ENCODE data around the gene ZNF106.

Gene ZNF106

GRCh38 chr15:42404461-42405235 lies 86.3 kb downstream of the ZNF106 start:
- DNase-seq, result no peak

GRCh38 chr15:42403389-42403788 lies 87.6 kb downstream of the ZNF106 start:
- DNase-seq, result no peak

GRCh38 chr15:42402455-42403205 lies 88.3 kb downstream of the ZNF106 start:
- no peak for DNase-seq

GRCh38 chr15:42401544-42402454 lies 89.1 kb downstream of the ZNF106 start:
- DNase-seq, result no peak

- DNase-seq, result no peak
These were observed 95.1 kb downstream of the ZNF106 start for GRCh38 chr15:42395838-42396237.

GRCh38 chr15:42394106-42394505 lies 96.8 kb downstream of the ZNF106 start:
- DNase-seq, result no peak

- no peak for DNase-seq
These were observed 98.5 kb downstream of the ZNF106 start for GRCh38 chr15:42392309-42393024.

GRCh38 chr15:42387603-42388002 lies 103.3 kb downstream of the ZNF106 start:
- DNase-seq, result no peak

GRCh38 chr15:42385980-42386700 lies 104.8 kb downstream of the ZNF106 start:
- DNase-seq, result no peak

- DNase-seq, result peak; percentile 33
These were observed 105.5 kb downstream of the ZNF106 start for GRCh38 chr15:42385206-42385979.

GRCh38 chr15:42384597-42384996 lies 106.3 kb downstream of the ZNF106 start:
- DNase-seq, result no peak

- DNase-seq, result no peak
These were observed 112.9 kb downstream of the ZNF106 start for GRCh38 chr15:42378011-42378410.

- no peak for DNase-seq
These were observed 115.0 kb downstream of the ZNF106 start for GRCh38 chr15:42375941-42376340.

GRCh38 chr15:42375252-42375651 lies 115.7 kb downstream of the ZNF106 start:
- no peak for DNase-seq

GRCh38 chr15:42374810-42375209 lies 116.1 kb downstream of the ZNF106 start:
- DNase-seq, result no peak

- DNase-seq, result no peak
These were observed 117.0 kb downstream of the ZNF106 start for GRCh38 chr15:42373936-42374335.

- DNase-seq, result no peak
These were observed 117.7 kb downstream of the ZNF106 start for GRCh38 chr15:42373274-42373673.

GRCh38 chr15:42371096-42371495 lies 119.8 kb downstream of the ZNF106 start:
- peak; percentile 17 for DNase-seq

GRCh38 chr15:42368096-42368495 lies 122.8 kb downstream of the ZNF106 start:
- no peak for DNase-seq

GRCh38 chr15:42367041-42367440 lies 123.9 kb downstream of the ZNF106 start:
- DNase-seq, result no peak
